GM12878 (cell line): ENCODE measurements around the gene FDX1.

ENCODE experiments used
- CBX5 ChIP-seq: sonication (generic); IDR thresholded peaks from 2 replicates; pipeline ENCODE4 v1.6.1; 2016; ENCODE audit warnings: low read depth, moderate library complexity, mild to moderate bottlenecking, inconsistent platforms
- E2F4 ChIP-seq: IDR thresholded peaks from 2 replicates; pipeline ENCODE4 v1.6.1; 2012; ENCODE audit warnings: low read depth, low read length, improper control_type of control experiment
- EZH2 ChIP-seq: IDR thresholded peaks from 2 replicates; pipeline ENCODE4 v1.6.1; 2012; ENCODE audit warnings: low read depth, mild to moderate bottlenecking, control low read depth, inconsistent platforms, low read length, borderline replicate concordance; ENCODE audit not compliant: control insufficient read depth
- NKRF ChIP-seq: fragments of 450-650 bp; conservative IDR thresholded peaks from 2 replicates; pipeline ENCODE4 v1.6.1; 2017; ENCODE audit warnings: mild to moderate bottlenecking, moderate library complexity
- NRF1 ChIP-seq: conservative IDR thresholded peaks from 2 replicates; pipeline ENCODE4 v1.6.1; 2011; ENCODE audit warnings: mild to moderate bottlenecking, low read depth, low read length, improper control_type of control experiment
- POLR2A ChIP-seq: IDR thresholded peaks from 2 replicates; pipeline ENCODE4 v1.6.1; 2011; ENCODE audit warnings: low read depth, mild to moderate bottlenecking, low read length
- POLR2AphosphoS5 ChIP-seq: IDR thresholded peaks from 2 replicates; pipeline ENCODE4 v1.6.1; 2011; ENCODE audit warnings: mild to moderate bottlenecking, low read length, inconsistent platforms
- SMC3 ChIP-seq: IDR thresholded peaks from 2 replicates; pipeline ENCODE4 v1.6.1; 2011; ENCODE audit warnings: low read length, improper control_type of control experiment, borderline replicate concordance
- YY1 ChIP-seq: IDR thresholded peaks from 2 replicates; pipeline ENCODE4 v1.6.1; 2011; ENCODE audit warnings: low read depth, mild to moderate bottlenecking, low read length
- ZNF217 ChIP-seq: fragments of 450-650 bp; IDR thresholded peaks from 2 replicates; pipeline ENCODE4 v1.6.1; 2017; ENCODE audit warnings: antibody characterized with exemption, mild to moderate bottlenecking
- TF ChIP-seq, protein P1 (sequence below), 3 experiments: IDR thresholded peaks in 2 of 3; conservative IDR thresholded peaks in 1 of 3; 2 replicates each; pipeline ENCODE4 v1.5.1; 2011; ENCODE audit warnings: low read depth in 3 of 3, low read length in 3 of 3, mild to moderate bottlenecking in 3 of 3, control low read depth in 2 of 3, moderate library complexity in 2 of 3, inconsistent platforms in 1 of 3, mixed read lengths in 1 of 3; ENCODE audit not compliant: control insufficient read depth in 2 of 3, insufficient read depth in 1 of 3; ENCODE audit errors: extremely low read depth in 1 of 3

DNA sequence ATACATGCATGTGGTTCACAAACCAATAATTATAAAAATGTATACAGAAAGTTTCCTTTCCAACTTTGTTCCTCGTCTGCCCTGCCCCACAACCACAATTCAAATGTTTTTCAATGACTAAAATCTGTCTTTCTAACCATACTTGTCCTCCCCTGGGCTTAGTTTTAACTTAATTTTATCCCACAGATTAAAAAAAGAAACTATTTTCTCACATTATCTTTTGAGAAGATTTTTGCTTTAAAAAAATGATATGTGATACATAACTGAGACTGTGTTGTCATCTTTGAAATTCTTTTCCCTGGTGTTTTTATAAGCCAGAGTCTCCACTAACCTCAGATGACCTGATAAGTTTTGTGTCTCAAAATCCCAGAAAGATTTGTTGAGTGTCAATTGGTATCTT lies 79.0 kb downstream of the FDX1 start:
- no peak for TF ChIP-seq EZH2
- no peak for TF ChIP-seq SMC3
- TF ChIP-seq, protein P1, sequence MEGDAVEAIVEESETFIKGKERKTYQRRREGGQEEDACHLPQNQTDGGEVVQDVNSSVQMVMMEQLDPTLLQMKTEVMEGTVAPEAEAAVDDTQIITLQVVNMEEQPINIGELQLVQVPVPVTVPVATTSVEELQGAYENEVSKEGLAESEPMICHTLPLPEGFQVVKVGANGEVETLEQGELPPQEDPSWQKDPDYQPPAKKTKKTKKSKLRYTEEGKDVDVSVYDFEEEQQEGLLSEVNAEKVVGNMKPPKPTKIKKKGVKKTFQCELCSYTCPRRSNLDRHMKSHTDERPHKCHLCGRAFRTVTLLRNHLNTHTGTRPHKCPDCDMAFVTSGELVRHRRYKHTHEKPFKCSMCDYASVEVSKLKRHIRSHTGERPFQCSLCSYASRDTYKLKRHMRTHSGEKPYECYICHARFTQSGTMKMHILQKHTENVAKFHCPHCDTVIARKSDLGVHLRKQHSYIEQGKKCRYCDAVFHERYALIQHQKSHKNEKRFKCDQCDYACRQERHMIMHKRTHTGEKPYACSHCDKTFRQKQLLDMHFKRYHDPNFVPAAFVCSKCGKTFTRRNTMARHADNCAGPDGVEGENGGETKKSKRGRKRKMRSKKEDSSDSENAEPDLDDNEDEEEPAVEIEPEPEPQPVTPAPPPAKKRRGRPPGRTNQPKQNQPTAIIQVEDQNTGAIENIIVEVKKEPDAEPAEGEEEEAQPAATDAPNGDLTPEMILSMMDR (IDR thresholded peaks at IDR 0.05 in 2 of 3, conservative IDR thresholded peaks at IDR 0.05 in 1 of 3; ENCODE audit: control insufficient read depth in 2 of 3, extremely low read depth in 1 of 3, insufficient read depth in 1 of 3, low read depth in 3 of 3, low read length in 3 of 3): no peak
- TF ChIP-seq NKRF: no peak
- TF ChIP-seq NRF1: no peak
- no peak for TF ChIP-seq POLR2AphosphoS5
- no peak for TF ChIP-seq POLR2A
- TF ChIP-seq E2F4: no peak
- TF ChIP-seq YY1: no peak
- no peak for TF ChIP-seq CBX5
- TF ChIP-seq ZNF217: no peak
